Pancreas (tissue), 10 donors: ENCODE data around the gene ARHGAP32. TPM values are rescaled to one million over a fixed set of nuclear protein-coding genes. Genes with fewer than 3 reads are reported as not detected.

Experiments
- ATAC-seq, 4 donors: fragments of 200-7000 bp; cut with Tn5 transposase; one replicate each; pipeline versions ENCODE4 v1.8.0 to v1.9.1; 2020; ENCODE audit warnings: mild to moderate bottlenecking in 4 of 4, moderate library complexity in 4 of 4
- DNase-seq, 6 donors: peaks; one replicate each; pipeline ENCODE4 v3.0.0-alpha.2; 2020
- FAIRE-seq: peaks from 2 replicates; lab custom pipeline; 2012; peaks lifted over from hg19 to GRCh38; lab: Jason Lieb, UNC
- H3K27ac ChIP-seq, 4 donors: fragments of 200-600 bp; sonication (generic); 1 replicate in 3 of 4; 2 replicates in 1 of 4; pipeline versions ENCODE4 v1.5.0 to v1.8.0; 2020
- H3K27me3 ChIP-seq, 4 donors: fragments of 200-600 bp; one replicate each; pipeline ENCODE4 v1.8.0; 2021
- H3K36me3 ChIP-seq, 3 donors: fragments of 200-600 bp; sonication (generic) in 1 of 3; one replicate each; pipeline versions ENCODE4 v1.5.0 to v1.8.0; 2020 to 2021
- H3K4me1 ChIP-seq, 3 donors: fragments of 200-600 bp; one replicate each; pipeline ENCODE4 v1.8.0; 2021
- H3K4me3 ChIP-seq, 4 donors: fragments of 200-600 bp; sonication (generic) in 2 of 4; one replicate each; pipeline versions ENCODE4 v1.5.0 to v1.8.0; 2020 to 2021
- H3K9me3 ChIP-seq, 4 donors: fragments of 200-600 bp; one replicate each; pipeline ENCODE4 v1.8.0; 2021
- CTCF ChIP-seq, 4 donors: fragments of 200-600 bp; sonication (generic) in 3 of 4; IDR thresholded peaks; one replicate each; pipeline versions ENCODE4 v1.5.0 to v1.8.0; 2021; ENCODE audit warnings: antibody characterized with exemption in 4 of 4
- WGBS, 2 donors: extraction: QIAGEN DNeasy Blood & Tissue Kit; methylation state at CpG; one replicate each; pipeline ENCODE4 v1.1.7; 2013; 5-methylcytosine and 5-hydroxymethylcytosine counted together
- intact Hi-C, 3 donors: fragments of 100-400 bp; cut with DNase I; formaldehyde crosslinking; loops; one replicate each; pipeline versions ENCODE4 v1.11.1 to v1.14.2; 2022
- polyA plus RNA-seq, 2 donors: library from polyadenylated mRNA; stranded (reverse); fragments of 200-250 nt; gene quantifications; one replicate each; pipeline ENCODE4 v1.2.3, GENCODE V29; 2013
- total RNA-seq, 6 donors: library from RNA; stranded (reverse); fragmentation: NEBNext Ultra II Directional in 4 of 6; extraction: Animal tissue kit (Norgen Biotek cat#: 25700) in 4 of 6; gene quantifications; one replicate each; pipeline versions ENCODE4 v1.2.1 to v1.2.4, GENCODE V29; 2021 to 2023
- donor health status: healthy with polysubstance abuse.
- donor health status: DM: no; HTN: no; CAD: no; lungs with moderate emphysema.
- donor health status: DM: no; HTN: no; CAD: no.
- donor health status: control.
- donor health status: control.
- donor health status: Bipolar disorder and iron deficiency.
- donor health status: DM: yes; HTN: yes; CAD: no.
- donor health status: DM: no; HTN: no; CAD: no.
- donor health status: DM: no; HTN: no; CAD: no.
- donor health status: DM: yes; HTN: yes; CAD: no.

ARHGAP32 gene
- total and polyA plus RNA-seq, 8 donors = 5.0 to 36.6 (median 22.3) TPM

GRCh38 chr11:129214710-129215295 is 22.7 kb upstream of the ARHGAP32 start:
- H3K36me3 ChIP-seq = no peaks in the 10 kb centered on the region
- TF ChIP-seq CTCF (IDR thresholded peaks at IDR 0.05) = no peak
- FAIRE-seq (no peak), ATAC-seq (no peak), DNase-seq (no peak)
- H3K4me1 ChIP-seq = peaks cover 0 to 17% (median 4%) of the 10 kb centered on the region in 3 donors
- intact Hi-C loops = no loop called here
- no peak overlapping the region for H3K27ac ChIP-seq
- H3K9me3 ChIP-seq = no peaks in the 10 kb centered on the region
- 97 to 99% methylated on average over 6 of the region's 6 CpGs for WGBS, 2 donors
- no peaks in the 10 kb centered on the region for H3K27me3 ChIP-seq
- no peak overlapping the region for H3K4me3 ChIP-seq

- ATAC-seq = no peak
- TF ChIP-seq CTCF (IDR thresholded peaks at IDR 0.05) = no peak
Observed at GRCh38 chr11:129213261-129213660, 21.1 kb upstream of the ARHGAP32 start.

GRCh38 chr11:129211397-129211796 is 19.3 kb upstream of the ARHGAP32 start:
- Histone ChIP-seq H3K4me1 (peaks cover 5 to 29% (median 18%) of the 10 kb centered on the region in 3 donors), H3K4me3 (no peak overlapping the region), H3K36me3 (no peaks in the 10 kb centered on the region), H3K27me3 (no peaks in the 10 kb centered on the region), H3K9me3 (no peaks in the 10 kb centered on the region), H3K27ac (no peak overlapping the region)
- no peak for FAIRE-seq
- WGBS, 2 donors = 84 to 94% methylated on average over 2 of the region's 2 CpGs
- intact Hi-C loops = no loop called here
- ATAC-seq = no peak
- no peak for TF ChIP-seq CTCF (IDR thresholded peaks at IDR 0.05)
- no peak for DNase-seq

More at GRCh38 chr11:129213261-129213660, 21.1 kb upstream of the ARHGAP32 start:
- H3K9me3 ChIP-seq = no peaks in the 10 kb centered on the region
- FAIRE-seq (no peak), DNase-seq (no peak)
- 68 to 69% methylated on average over 3 of the region's 3 CpGs for WGBS, 2 donors
- H3K27ac ChIP-seq = no peak overlapping the region
- no peaks in the 10 kb centered on the region for H3K27me3 ChIP-seq
- intact Hi-C loops = no loop called here
- no peak overlapping the region for H3K4me3 ChIP-seq
- H3K36me3 ChIP-seq = no peaks in the 10 kb centered on the region
- peaks cover 5 to 27% (median 18%) of the 10 kb centered on the region in 3 donors for H3K4me1 ChIP-seq

- Histone ChIP-seq H3K9me3 (no peaks in the 10 kb centered on the region), H3K36me3 (no peaks in the 10 kb centered on the region), H3K27me3 (no peaks in the 10 kb centered on the region), H3K27ac (peak overlapping the region in 3 of 4 donors; percentile 0 to 20 (median 8)), H3K4me1 (peaks cover 5 to 29% (median 18%) of the 10 kb centered on the region in 3 donors), H3K4me3 (peak overlapping the region in 2 of 4 donors; percentile 2 to 4)
- no peak for FAIRE-seq
- no peak for TF ChIP-seq CTCF (IDR thresholded peaks at IDR 0.05)
- intact Hi-C loops = no loop called here
- WGBS, 2 donors = 13 to 18% methylated on average over 5 of the region's 5 CpGs
- DNase-seq = no peak
- peak; percentile 68 to 85 (median 76) for ATAC-seq
Observed at GRCh38 chr11:129210831-129211181, 18.7 kb upstream of the ARHGAP32 start.
